NB4 (cell line): ENCODE data around the gene CLDND2.

ENCODE experiments used
- MYC ChIP-seq: IDR thresholded peaks from 2 replicates; pipeline ENCODE4 v1.6.1; 2011; ENCODE audit warnings: low read depth, low read length
- POLR2A ChIP-seq: IDR thresholded peaks from 2 replicates; pipeline ENCODE4 v1.6.1; 2011; ENCODE audit warnings: mild to moderate bottlenecking; ENCODE audit not compliant: insufficient read length; ENCODE audit errors: extremely low read depth
- TF ChIP-seq, protein P1 (sequence below): IDR thresholded peaks from one replicate; pipeline ENCODE4 v1.5.1; 2012; ENCODE audit warnings: low read depth, low read length
- TF ChIP-seq, protein P2 (sequence below): IDR thresholded peaks from 2 replicates; pipeline ENCODE4 v1.6.1; 2011; ENCODE audit warnings: low read depth, low read length

DNA sequence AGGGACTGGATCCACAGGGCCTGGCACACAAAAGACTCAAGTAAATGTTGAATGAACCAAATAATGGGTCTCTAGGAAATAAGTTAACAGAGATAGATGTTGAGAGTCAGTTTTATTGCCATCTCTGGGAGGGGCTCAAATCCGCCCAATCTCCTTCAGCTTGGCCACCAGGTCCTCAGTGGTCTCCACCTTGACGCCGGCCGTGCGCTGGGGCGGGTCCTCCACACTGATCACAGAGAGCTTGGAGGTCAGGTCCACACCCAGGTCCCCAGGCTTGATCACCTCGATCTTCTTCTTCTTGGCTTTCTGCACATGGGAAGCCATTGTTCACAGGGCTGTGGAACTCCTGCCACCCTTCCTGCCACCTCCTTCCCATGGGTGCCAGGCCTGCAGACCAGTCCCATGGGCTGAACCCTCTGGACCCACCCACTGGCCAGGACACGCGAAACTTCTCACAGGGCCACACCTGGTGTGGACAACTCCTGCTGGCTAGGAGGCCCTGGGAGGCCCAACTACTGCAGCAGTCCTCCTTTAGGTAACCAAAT, 23.7 kb downstream of the CLDND2 start:
- TF ChIP-seq, protein P1, sequence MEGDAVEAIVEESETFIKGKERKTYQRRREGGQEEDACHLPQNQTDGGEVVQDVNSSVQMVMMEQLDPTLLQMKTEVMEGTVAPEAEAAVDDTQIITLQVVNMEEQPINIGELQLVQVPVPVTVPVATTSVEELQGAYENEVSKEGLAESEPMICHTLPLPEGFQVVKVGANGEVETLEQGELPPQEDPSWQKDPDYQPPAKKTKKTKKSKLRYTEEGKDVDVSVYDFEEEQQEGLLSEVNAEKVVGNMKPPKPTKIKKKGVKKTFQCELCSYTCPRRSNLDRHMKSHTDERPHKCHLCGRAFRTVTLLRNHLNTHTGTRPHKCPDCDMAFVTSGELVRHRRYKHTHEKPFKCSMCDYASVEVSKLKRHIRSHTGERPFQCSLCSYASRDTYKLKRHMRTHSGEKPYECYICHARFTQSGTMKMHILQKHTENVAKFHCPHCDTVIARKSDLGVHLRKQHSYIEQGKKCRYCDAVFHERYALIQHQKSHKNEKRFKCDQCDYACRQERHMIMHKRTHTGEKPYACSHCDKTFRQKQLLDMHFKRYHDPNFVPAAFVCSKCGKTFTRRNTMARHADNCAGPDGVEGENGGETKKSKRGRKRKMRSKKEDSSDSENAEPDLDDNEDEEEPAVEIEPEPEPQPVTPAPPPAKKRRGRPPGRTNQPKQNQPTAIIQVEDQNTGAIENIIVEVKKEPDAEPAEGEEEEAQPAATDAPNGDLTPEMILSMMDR, result no peak
- TF ChIP-seq POLR2A (no peak), MYC (no peak)
- TF ChIP-seq, protein P2, sequence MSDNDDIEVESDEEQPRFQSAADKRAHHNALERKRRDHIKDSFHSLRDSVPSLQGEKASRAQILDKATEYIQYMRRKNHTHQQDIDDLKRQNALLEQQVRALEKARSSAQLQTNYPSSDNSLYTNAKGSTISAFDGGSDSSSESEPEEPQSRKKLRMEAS, result no peak
